ENCODE results near the gene FEN1. TPM values are rescaled to one million over a fixed set of nuclear protein-coding genes. Genes with fewer than 3 reads are reported as not detected.

The FEN1 gene
- total RNA-seq (2022; extraction: Qiagen RNA extraction), result 88.3 to 102 TPM (median 93.5 TPM) in 5 replicates

GRCh38 chr11:61792310-61793082 is at the start of gene FEN1, which contains the start of gene TMEM258:
Gene FEN1, plus strand, starts transcription at chr11:61792911. Its CDS starts 2,451 bp downstream, at chr11:61795362.
Gene TMEM258, minus strand, starts transcription at chr11:61792599. Its CDS starts 41 bp downstream, at chr11:61792558.

GRCh38 chr11:61752117-61752924 is 40.4 kb upstream of the FEN1 start, which contains the start of gene MYRF:
Gene MYRF, plus strand, starts transcription at chr11:61752636. Its CDS starts 109 bp downstream, at chr11:61752745.

DNA sequence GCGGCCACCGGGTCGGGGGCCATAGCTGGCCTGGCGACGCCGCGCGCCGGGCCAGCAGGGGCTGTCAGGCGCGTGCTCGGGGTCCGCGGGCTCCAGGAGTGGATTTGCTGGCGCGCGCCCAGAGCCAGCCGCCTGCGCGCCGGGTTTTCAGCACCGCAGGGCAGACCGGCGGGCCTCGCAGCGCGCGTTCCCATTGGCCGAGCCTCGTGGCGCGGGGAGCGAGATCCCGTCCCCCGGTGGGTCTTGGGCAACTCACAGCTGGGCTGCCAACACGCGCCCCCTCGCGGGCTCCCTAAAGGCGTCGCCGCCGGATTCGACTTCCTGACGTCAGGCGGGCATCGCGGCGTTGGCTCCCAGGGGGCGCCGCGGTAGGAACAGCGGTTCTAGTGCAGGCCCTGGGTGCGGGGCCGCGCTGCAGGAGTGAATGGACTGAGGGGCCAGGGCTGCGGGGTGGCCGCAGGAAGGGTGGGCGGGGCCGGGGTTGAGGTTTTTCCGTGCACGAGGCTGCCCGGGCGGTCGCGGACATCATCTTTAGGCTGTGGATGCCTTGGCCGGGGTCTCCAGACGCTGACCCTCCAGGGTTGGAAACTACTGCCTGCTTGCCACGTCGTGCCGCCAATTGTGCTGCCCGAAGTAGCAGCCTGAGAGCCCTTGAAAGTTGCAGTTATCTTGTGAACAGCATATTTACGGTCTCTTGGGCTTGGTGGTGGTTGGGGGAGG is 24.2 kb downstream of the FEN1 start, which contains the start of gene FADS1:
TSS of gene FADS1 (minus strand) at position 268 of the 720 bp plus-strand sequence. CDS start at position 194, 74 bp downstream.

DNA sequence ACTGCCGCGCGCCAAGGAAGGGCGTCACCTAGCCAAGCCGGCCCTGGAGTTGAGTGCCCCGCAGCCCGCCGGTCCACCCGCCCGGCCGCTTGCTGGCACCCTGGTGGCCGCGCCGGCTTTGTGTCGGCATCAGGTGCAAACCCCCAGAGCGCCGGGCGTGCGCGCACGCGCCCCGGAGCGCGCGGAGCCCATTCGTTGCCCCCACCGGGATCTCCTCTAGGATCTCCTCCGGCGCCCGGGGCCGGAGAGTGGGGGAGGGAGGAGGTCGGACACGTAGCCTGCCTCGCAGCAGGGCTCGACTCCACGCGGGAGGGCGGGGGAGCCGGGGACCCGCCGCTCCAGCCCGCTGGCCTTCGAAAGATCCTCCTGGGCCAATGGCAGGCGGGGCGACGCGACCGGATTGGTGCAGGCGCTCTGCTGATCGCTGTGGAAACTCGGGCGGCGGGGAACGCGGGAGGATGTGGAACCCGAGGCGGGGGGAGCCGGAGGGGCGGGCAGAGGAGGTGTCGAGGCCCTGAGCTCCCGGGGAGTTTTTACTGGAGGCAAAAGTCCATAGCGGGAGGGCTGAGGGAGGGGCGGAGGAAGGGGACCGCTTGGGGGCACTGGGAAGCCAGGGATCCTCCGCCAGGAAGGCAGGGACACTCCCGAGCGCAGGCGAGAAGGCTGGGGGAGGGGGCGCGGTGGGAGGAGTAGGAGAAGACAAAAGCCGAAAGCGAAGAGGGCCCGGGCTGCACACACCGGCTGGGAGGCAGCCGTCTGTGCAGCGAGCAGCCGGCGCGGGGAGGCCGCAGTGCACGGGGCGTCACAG is 35.1 kb downstream of the FEN1 start, which contains the start of gene FADS2:
TSS of gene FADS2 (plus strand) at position 730 of the 808 bp plus-strand sequence. CDS start 91 bp downstream, outside the sequence.

Other genes starting within 250 kb of the FEN1 start
- gene SYT7, start 211.8 kb upstream of the FEN1 start, total RNA-seq (2022; extraction: Qiagen RNA extraction), result 0.93 to 1.5 TPM (median 1.2 TPM) in 5 replicates
- 5.2 to 8.3 TPM (median 7.4 TPM) in 5 replicates for gene DAGLA, start 112.5 kb upstream of the FEN1 start, total RNA-seq (2022; extraction: Qiagen RNA extraction)
- 15.2 to 19.2 TPM (median 18.1 TPM) in 5 replicates for gene MYRF, start 40.3 kb upstream of the FEN1 start, total RNA-seq (2022; extraction: Qiagen RNA extraction)
- gene TMEM258, start 312 bp upstream of the FEN1 start, total RNA-seq (2022; extraction: Qiagen RNA extraction), result 211 to 237 TPM (median 223 TPM) in 5 replicates
- 190 to 240 TPM (median 225 TPM) in 5 replicates for gene FADS1, start 24.1 kb downstream of the FEN1 start, total RNA-seq (2022; extraction: Qiagen RNA extraction)
- gene FADS2, start 35.4 kb downstream of the FEN1 start, total RNA-seq (2022; extraction: Qiagen RNA extraction), result 378 to 446 TPM (median 411 TPM) in 5 replicates
- 57.6 to 92.9 TPM (median 87.8 TPM) in 5 replicates for gene FADS3, start 98.6 kb downstream of the FEN1 start, total RNA-seq (2022; extraction: Qiagen RNA extraction)
- gene RAB3IL1, start 124.7 kb downstream of the FEN1 start, total RNA-seq (2022; extraction: Qiagen RNA extraction), result 17.9 to 26.3 TPM (median 22.5 TPM) in 5 replicates
- 2.0 to 4.6 TPM (median 3.9 TPM) in 5 replicates for gene BEST1, start 157.4 kb downstream of the FEN1 start, total RNA-seq (2022; extraction: Qiagen RNA extraction)
- gene FTH1, start 174.7 kb downstream of the FEN1 start, total RNA-seq (2022; extraction: Qiagen RNA extraction), result 9,641 to 22,049 TPM (median 20,385 TPM) in 5 replicates